ENCODE data around the gene PRKACG. TPM values are rescaled to one million over a fixed set of nuclear protein-coding genes. Genes with fewer than 3 reads are reported as not detected.
"Not testable (repeated sequence)": the region's sequence is repeated elsewhere in the genome, so short reads cannot be mapped to it uniquely, and the experiment has no call there.

The PRKACG gene
- total and polyA plus RNA-seq, 4 donors = not detected

DNA sequence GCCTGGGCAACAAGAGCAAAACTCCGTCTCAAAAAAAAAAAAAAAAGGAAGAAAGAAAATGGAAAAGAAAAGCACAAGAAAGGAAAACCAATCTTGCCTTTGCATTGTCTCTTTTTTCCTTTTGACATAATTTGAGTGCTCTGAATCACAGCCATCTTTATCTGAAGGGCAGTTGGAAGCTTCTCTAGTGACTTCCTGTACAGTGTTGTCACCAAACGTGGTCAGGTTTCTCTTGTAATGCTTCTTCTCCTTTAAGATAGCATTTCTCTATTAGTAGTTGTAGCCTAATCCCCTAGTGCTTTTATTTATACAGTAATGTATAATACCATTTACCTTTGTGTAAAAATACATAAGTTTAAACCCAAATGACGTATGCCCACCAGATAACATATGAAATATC lies 18.1 kb downstream of the PRKACG start:
- ATAC-seq (ENCODE audit: insufficient read depth, low FRiP score) = no peak

DNA sequence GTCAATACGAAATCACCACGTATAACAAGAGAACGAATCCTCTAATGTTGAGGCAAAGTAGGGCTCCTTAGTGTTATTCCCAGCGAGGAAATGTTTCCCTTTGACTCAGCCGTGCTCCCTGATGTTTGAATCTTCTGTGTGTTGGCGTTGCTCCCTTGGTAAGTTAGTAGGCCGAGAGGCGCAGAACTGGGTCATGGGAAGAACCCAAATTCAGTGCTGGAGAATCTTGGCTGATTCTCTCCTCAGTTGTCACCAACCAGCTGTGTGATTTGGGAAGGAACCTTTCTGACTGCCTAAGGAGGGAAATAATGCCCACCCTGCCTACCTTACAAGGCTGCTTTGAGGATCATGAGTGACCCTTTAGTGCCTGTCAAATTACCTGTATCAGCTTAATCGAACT lies 22.5 kb downstream of the PRKACG start:
- H3K4me3 ChIP-seq = no peak overlapping the region
- DNase-seq (no peak), ATAC-seq (ENCODE audit: insufficient read depth, low FRiP score) (no peak)
- no peaks in the 10 kb centered on the region for H3K4me1 ChIP-seq (ENCODE audit: control insufficient read depth in 5 of 5, insufficient read depth in 5 of 5, low read length in 5 of 5)
- H3K9me3 ChIP-seq (ENCODE audit: control insufficient read depth in 4 of 4, insufficient read depth in 3 of 4, low read length in 3 of 4) = no peaks in the 10 kb centered on the region
- WGBS, 2 donors = 89 to 95% methylated on average over 9 of the region's 9 CpGs
- TF ChIP-seq CTCF (IDR thresholded peaks at IDR 0.05; ENCODE audit: control extremely low read depth, extremely low read depth) = no peak
- no peak overlapping the region for H3K27ac ChIP-seq (ENCODE audit: low read depth in 1 of 2, low read length in 1 of 2)
- no peaks in the 10 kb centered on the region for H3K27me3 ChIP-seq (ENCODE audit: control insufficient read depth in 3 of 3, insufficient read depth in 3 of 3, low read length in 2 of 3)
- H3K9ac ChIP-seq (ENCODE audit: insufficient read depth in 1 of 2, low read length in 2 of 2) = no peak overlapping the region
- H3K36me3 ChIP-seq (ENCODE audit: control insufficient read depth in 4 of 4, insufficient read depth in 4 of 4, low read length in 4 of 4) = peaks cover 0 to 4% (median 0%) of the 10 kb centered on the region in 4 donors

More for the DNA sequence above, 18.1 kb downstream of the PRKACG start:
- H3K9me3 ChIP-seq (ENCODE audit: control insufficient read depth in 4 of 4, insufficient read depth in 3 of 4, low read length in 3 of 4) = no peaks in the 10 kb centered on the region
- DNase-seq = no peak
- no peak for TF ChIP-seq CTCF (IDR thresholded peaks at IDR 0.05; ENCODE audit: control extremely low read depth, extremely low read depth)
- WGBS, 2 donors = 33 to 52% methylated on average over 3 of the region's 3 CpGs
- H3K27ac ChIP-seq (ENCODE audit: low read depth in 1 of 2, low read length in 1 of 2) = peak overlapping the region in 1 of 2 donors; percentile 7
- no peak overlapping the region for H3K4me3 ChIP-seq
- peaks cover 0 to 4% (median 0%) of the 10 kb centered on the region in 4 donors for H3K36me3 ChIP-seq (ENCODE audit: control insufficient read depth in 4 of 4, insufficient read depth in 4 of 4, low read length in 4 of 4)
- H3K4me1 ChIP-seq (ENCODE audit: control insufficient read depth in 5 of 5, insufficient read depth in 5 of 5, low read length in 5 of 5) = peaks cover 0 to 23% (median 3%) of the 10 kb centered on the region in 5 donors
- H3K27me3 ChIP-seq (ENCODE audit: control insufficient read depth in 3 of 3, insufficient read depth in 3 of 3, low read length in 2 of 3) = no peaks in the 10 kb centered on the region
- no peak overlapping the region for H3K9ac ChIP-seq (ENCODE audit: insufficient read depth in 1 of 2, low read length in 2 of 2)

GRCh38 chr9:68986949-68987348 lies 27.0 kb downstream of the PRKACG start:
- H3K4me1 ChIP-seq (ENCODE audit: control insufficient read depth in 5 of 5, insufficient read depth in 5 of 5, low read length in 5 of 5); H3K9me3 ChIP-seq (ENCODE audit: control insufficient read depth in 4 of 4, insufficient read depth in 3 of 4, low read length in 3 of 4); H3K27ac ChIP-seq (ENCODE audit: low read depth in 1 of 2, low read length in 1 of 2); ATAC-seq (ENCODE audit: insufficient read depth, low FRiP score); H3K36me3 ChIP-seq (ENCODE audit: control insufficient read depth in 4 of 4, insufficient read depth in 4 of 4, low read length in 4 of 4); H3K4me3 ChIP-seq; H3K27me3 ChIP-seq (ENCODE audit: control insufficient read depth in 3 of 3, insufficient read depth in 3 of 3, low read length in 2 of 3); H3K9ac ChIP-seq (ENCODE audit: insufficient read depth in 1 of 2, low read length in 2 of 2); DNase-seq: not testable (repeated sequence)
- 97% methylated on average over 7 of the region's 7 CpGs for WGBS, 2 donors

GRCh38 chr9:68983522-68984424 lies 30.1 kb downstream of the PRKACG start:
- no peak for ATAC-seq (ENCODE audit: insufficient read depth, low FRiP score)
- Histone ChIP-seq H3K36me3 (ENCODE audit: control insufficient read depth in 4 of 4, insufficient read depth in 4 of 4, low read length in 4 of 4) (no peaks in the 10 kb centered on the region), H3K4me1 (ENCODE audit: control insufficient read depth in 5 of 5, insufficient read depth in 5 of 5, low read length in 5 of 5) (peaks cover 0 to 7% (median 0%) of the 10 kb centered on the region in 5 donors), H3K27me3 (ENCODE audit: control insufficient read depth in 3 of 3, insufficient read depth in 3 of 3, low read length in 2 of 3) (no peaks in the 10 kb centered on the region), H3K4me3 (no peak overlapping the region), H3K9me3 (ENCODE audit: control insufficient read depth in 4 of 4, insufficient read depth in 3 of 4, low read length in 3 of 4) (no peaks in the 10 kb centered on the region), H3K9ac (ENCODE audit: insufficient read depth in 1 of 2, low read length in 2 of 2) (no peak overlapping the region), H3K27ac (ENCODE audit: low read depth in 1 of 2, low read length in 1 of 2) (peak overlapping the region in 1 of 2 donors; percentile 17)
- no peak for TF ChIP-seq CTCF (IDR thresholded peaks at IDR 0.05; ENCODE audit: control extremely low read depth, extremely low read depth)
- no peak for DNase-seq
- WGBS, 2 donors = 86 to 90% methylated on average over 3 of the region's 3 CpGs
